Calu3 (cell line): ENCODE measurements around the gene SPSB1. TPM values are rescaled to one million over a fixed set of nuclear protein-coding genes. Genes with fewer than 3 reads are reported as not detected.

Experiments
- BruUV-seq: library from RNA; stranded (reverse); fragments of 400-500 nt; replicated peaks from 2 replicates; lab custom pipeline; 2021; lab: Mats Ljungman, UMichigan
- CTCF ChIA-PET: fragments of 300-600 bp; sonication (Branson Sonifier 250); formaldehyde crosslinking; loops from one replicate; lab custom pipeline; 2022; ENCODE audit warnings: antibody characterized with exemption; lab: Charles Lee
- DNase-seq: peaks from one replicate; pipeline ENCODE4 v3.0.0; 2022
- H3K27ac Mint-ChIP-seq: one replicate; pipeline ENCODE4 v1.8.0; 2022; ENCODE audit warnings: mixed read lengths; ENCODE audit not compliant: unreplicated experiment
- H3K27me3 Mint-ChIP-seq: one replicate; pipeline ENCODE4 v1.8.0; 2022; ENCODE audit warnings: mixed read lengths; ENCODE audit not compliant: unreplicated experiment
- H3K36me3 Mint-ChIP-seq: one replicate; pipeline ENCODE4 v1.8.0; 2022; ENCODE audit warnings: mild to moderate bottlenecking, moderate library complexity, mixed read lengths; ENCODE audit not compliant: insufficient read depth, unreplicated experiment
- H3K4me1 Mint-ChIP-seq: one replicate; pipeline ENCODE4 v1.8.0; 2022; ENCODE audit warnings: mild to moderate bottlenecking, low read depth, mixed read lengths; ENCODE audit not compliant: unreplicated experiment
- H3K4me3 Mint-ChIP-seq: one replicate; pipeline ENCODE4 v1.8.0; 2022; ENCODE audit warnings: mild to moderate bottlenecking, low read depth, moderate library complexity, mixed read lengths; ENCODE audit not compliant: unreplicated experiment
- H3K9me3 Mint-ChIP-seq: one replicate; pipeline ENCODE4 v1.8.0; 2022; ENCODE audit warnings: low read depth, mixed read lengths; ENCODE audit not compliant: unreplicated experiment
- intact Hi-C: fragments of 100-400 bp; cut with micrococcal nuclease; formaldehyde crosslinking; loops from one replicate; pipeline ENCODE4 v1.10.0; 2022; ENCODE audit not compliant: unreplicated experiment
- total RNA-seq: library from RNA; stranded (reverse); gene quantifications from 2 replicates; pipeline ENCODE4 v1.2.3, GENCODE V29; 2022
- TF ChIP-seq, protein P1 (sequence below): fragments of 200-600 bp; IDR thresholded peaks from one replicate; pipeline ENCODE4 v1.8.0; 2022; ENCODE audit warnings: antibody characterized with exemption; ENCODE audit not compliant: unreplicated experiment

The SPSB1 gene
- total RNA-seq, 1 experiment from 2014 or later, result 4.9 TPM

DNA sequence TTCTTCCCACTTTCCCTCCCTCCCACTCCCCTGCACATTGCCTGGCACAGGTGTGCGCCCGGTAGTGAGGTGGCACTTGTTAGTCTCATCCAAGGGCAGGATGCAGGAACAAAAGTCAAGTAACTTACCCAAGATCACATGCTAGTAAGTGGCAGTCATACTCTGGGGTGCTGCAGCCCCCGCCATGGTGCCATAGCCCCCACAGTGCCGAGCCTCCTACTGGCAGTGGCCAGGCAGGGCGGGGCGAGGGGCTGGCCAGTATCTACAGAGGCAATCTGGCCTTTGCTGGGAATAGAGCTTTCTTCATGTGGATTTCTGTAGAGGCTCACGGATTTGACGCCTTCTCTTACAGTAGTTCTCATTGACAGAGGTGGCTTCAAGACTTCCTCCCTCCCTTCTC lies 31.2 kb upstream of the SPSB1 start:
- no peaks in the 10 kb centered on the region for H3K9me3 Mint-ChIP-seq
- no peaks in the 10 kb centered on the region for H3K36me3 Mint-ChIP-seq
- TF ChIP-seq, protein P1, sequence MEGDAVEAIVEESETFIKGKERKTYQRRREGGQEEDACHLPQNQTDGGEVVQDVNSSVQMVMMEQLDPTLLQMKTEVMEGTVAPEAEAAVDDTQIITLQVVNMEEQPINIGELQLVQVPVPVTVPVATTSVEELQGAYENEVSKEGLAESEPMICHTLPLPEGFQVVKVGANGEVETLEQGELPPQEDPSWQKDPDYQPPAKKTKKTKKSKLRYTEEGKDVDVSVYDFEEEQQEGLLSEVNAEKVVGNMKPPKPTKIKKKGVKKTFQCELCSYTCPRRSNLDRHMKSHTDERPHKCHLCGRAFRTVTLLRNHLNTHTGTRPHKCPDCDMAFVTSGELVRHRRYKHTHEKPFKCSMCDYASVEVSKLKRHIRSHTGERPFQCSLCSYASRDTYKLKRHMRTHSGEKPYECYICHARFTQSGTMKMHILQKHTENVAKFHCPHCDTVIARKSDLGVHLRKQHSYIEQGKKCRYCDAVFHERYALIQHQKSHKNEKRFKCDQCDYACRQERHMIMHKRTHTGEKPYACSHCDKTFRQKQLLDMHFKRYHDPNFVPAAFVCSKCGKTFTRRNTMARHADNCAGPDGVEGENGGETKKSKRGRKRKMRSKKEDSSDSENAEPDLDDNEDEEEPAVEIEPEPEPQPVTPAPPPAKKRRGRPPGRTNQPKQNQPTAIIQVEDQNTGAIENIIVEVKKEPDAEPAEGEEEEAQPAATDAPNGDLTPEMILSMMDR, result no peak
- intact Hi-C loops, result no loop called here
- H3K27ac Mint-ChIP-seq, result no peak overlapping the region
- no peak for DNase-seq
- H3K4me3 Mint-ChIP-seq, result no peak overlapping the region
- no peaks in the 10 kb centered on the region for H3K27me3 Mint-ChIP-seq
- CTCF ChIA-PET, result no interaction called here
- no peaks in the 10 kb centered on the region for H3K4me1 Mint-ChIP-seq
- BruUV-seq, result no TSS peak

DNA sequence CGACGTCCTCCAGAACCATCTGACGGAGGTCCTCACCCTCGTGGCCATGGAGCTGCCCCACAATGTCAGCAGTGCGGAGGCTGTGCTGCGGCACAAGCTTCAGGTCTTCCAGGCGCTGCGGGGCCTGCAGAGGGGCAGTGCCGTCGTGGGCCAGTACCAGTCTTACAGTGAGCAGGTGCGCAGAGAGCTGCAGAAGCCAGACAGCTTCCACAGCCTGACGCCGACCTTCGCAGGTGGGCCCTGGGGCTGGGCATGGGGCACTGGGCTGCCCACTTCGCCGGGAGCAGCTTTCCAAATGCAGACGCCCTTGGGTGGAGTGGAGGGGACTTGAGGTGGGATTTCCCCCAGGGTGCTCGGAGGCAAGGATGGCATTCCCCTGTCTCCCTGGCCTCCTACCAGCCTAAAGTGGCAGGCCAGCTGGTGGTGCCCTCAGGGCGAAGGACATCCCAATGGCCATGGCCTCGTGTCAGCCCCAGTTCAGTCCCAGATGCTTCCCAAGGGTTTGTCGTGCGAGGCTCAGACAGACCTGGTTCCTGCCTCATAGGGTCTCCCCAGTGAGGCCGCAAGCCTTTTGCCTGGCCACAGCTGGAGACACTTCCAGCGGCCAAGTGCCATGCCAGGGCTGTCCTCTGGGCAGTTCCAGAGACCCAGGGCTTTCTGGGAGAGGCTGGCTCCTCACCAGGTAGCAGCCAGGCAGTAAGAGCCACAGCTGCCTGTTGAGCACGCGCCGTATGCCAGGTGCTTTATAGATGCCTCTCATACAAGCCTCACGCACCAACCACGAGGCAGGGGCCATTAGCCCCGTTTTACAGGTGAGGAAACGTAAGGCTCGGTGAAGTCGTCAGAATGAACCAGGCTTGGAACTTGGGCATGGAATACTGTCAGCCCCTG lies 30.4 kb upstream of the SPSB1 start:
- no TSS peak for BruUV-seq
- no peaks in the 10 kb centered on the region for H3K36me3 Mint-ChIP-seq
- no peak for DNase-seq
- no peaks in the 10 kb centered on the region for H3K4me1 Mint-ChIP-seq
- H3K9me3 Mint-ChIP-seq, result no peaks in the 10 kb centered on the region
- CTCF ChIA-PET, result no interaction called here
- intact Hi-C loops, result no loop called here
- no peaks in the 10 kb centered on the region for H3K27me3 Mint-ChIP-seq
- H3K27ac Mint-ChIP-seq, result no peak overlapping the region
- TF ChIP-seq, protein P1, result no peak
- H3K4me3 Mint-ChIP-seq, result no peak overlapping the region

DNA sequence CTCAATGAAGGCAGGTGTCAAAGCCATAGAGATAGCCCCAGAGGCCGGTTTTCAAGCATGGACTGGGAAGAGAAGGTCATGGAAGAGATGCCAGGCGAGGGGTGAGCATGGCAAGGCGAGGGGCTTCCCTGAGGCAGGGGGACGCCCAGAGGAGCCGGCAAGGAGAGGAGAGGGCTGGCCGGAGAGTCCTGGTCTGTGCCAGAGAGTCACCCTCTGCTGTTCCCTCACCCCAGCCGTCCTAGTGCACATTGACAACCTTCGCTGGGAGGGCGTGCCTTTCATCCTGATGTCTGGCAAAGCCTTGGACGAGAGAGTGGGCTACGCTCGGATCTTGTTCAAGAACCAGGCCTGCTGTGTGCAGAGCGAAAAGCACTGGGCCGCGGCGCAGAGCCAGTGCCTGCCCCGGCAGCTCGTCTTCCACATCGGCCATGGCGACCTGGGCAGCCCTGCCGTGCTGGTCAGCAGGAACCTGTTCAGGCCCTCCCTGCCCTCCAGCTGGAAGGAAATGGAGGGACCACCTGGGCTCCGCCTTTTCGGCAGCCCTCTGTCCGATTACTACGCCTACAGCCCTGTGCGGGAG lies 29.3 kb upstream of the SPSB1 start:
- DNase-seq, result no peak
- Mint-ChIP-seq H3K9me3 (no peaks in the 10 kb centered on the region), H3K27ac (no peak overlapping the region), H3K4me1 (no peaks in the 10 kb centered on the region), H3K4me3 (no peak overlapping the region), H3K27me3 (no peaks in the 10 kb centered on the region), H3K36me3 (no peaks in the 10 kb centered on the region)
- no TSS peak for BruUV-seq
- TF ChIP-seq, protein P1, result no peak
- CTCF ChIA-PET, result no interaction called here
- intact Hi-C loops, result no loop called here

DNA sequence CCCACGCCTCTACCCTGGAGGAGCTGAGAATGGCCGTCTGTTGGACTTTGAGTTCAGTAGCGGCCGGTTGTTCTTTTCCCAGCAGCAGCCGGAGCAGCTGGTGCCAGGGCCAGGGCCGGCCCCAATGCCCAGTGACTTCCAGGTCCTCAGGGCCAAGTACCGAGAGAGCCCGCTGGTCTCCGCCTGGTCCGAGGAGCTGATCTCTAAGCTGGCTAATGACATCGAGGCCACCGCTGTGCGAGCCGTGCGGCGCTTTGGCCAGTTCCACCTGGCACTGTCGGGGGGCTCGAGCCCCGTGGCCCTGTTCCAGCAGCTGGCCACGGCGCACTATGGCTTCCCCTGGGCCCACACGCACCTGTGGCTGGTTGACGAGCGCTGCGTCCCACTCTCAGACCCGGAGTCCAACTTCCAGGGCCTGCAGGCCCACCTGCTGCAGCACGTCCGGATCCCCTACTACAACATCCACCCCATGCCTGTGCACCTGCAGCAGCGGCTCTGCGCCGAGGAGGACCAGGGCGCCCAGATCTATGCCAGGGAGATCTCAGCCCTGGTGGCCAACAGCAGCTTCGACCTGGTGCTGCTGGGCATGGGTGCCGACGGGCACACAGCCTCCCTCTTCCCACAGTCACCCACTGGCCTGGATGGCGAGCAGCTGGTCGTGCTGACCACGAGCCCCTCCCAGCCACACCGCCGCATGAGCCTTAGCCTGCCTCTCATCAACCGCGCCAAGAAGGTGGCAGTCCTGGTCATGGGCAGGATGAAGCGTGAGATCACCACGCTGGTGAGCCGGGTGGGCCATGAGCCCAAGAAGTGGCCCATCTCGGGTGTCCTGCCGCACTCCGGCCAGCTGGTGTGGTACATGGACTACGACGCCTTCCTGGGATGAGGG lies 28.5 kb upstream of the SPSB1 start:
- TF ChIP-seq, protein P1, result no peak
- no peak overlapping the region for H3K4me3 Mint-ChIP-seq
- H3K36me3 Mint-ChIP-seq, result no peaks in the 10 kb centered on the region
- no peaks in the 10 kb centered on the region for H3K9me3 Mint-ChIP-seq
- H3K4me1 Mint-ChIP-seq, result no peaks in the 10 kb centered on the region
- intact Hi-C loops, result no loop called here
- CTCF ChIA-PET, result interaction anchor here (0.6 kb wide), 1 partner anchor 255 kb away, joined by 3 read pairs; no protein-coding TSS in a partner anchor
- no peak for DNase-seq
- no peaks in the 10 kb centered on the region for H3K27me3 Mint-ChIP-seq
- no peak overlapping the region for H3K27ac Mint-ChIP-seq
- BruUV-seq, result no TSS peak
